Activated B cell treated with CpG ODN at 0.5 μM for 24 hours (primary cell): ENCODE measurements around the gene MORC2. TPM values are rescaled to one million over a fixed set of nuclear protein-coding genes. Genes with fewer than 3 reads are reported as not detected.

Source experiments
- ATAC-seq: fragments of 200-7000 bp; cut with Tn5 transposase; one replicate; pipeline ENCODE4 v1.10.0; 2021; ENCODE audit warnings: low read depth, mild to moderate bottlenecking, moderate library complexity
- CTCF ChIA-PET: fragments of 350-600 bp; sonication (Branson Sonifier 250); formaldehyde crosslinking; loops from one replicate; lab custom pipeline; 2021; ENCODE audit warnings: antibody characterized with exemption; lab: Charles Lee
- POLR2A ChIA-PET: fragments of 350-600 bp; sonication (Branson Sonifier 250); formaldehyde crosslinking; loops from one replicate; lab custom pipeline; 2021; ENCODE audit warnings: antibody characterized with exemption; lab: Charles Lee
- DNase-seq: peaks from one replicate; pipeline ENCODE4 v3.0.0; 2022
- H3K27ac Mint-ChIP-seq: one replicate; pipeline ENCODE4 v1.8.0; 2020; ENCODE audit warnings: mixed read lengths
- H3K27me3 Mint-ChIP-seq: one replicate; pipeline ENCODE4 v1.8.0; 2021; ENCODE audit warnings: mixed read lengths
- H3K36me3 Mint-ChIP-seq: one replicate; pipeline ENCODE4 v1.8.0; 2021; ENCODE audit warnings: low read depth, mixed read lengths
- H3K4me1 Mint-ChIP-seq: one replicate; pipeline ENCODE4 v1.8.0; 2021; ENCODE audit warnings: mixed read lengths
- H3K4me3 Mint-ChIP-seq: one replicate; pipeline ENCODE4 v1.8.0; 2020; ENCODE audit warnings: mild to moderate bottlenecking, mixed read lengths
- H3K9me3 Mint-ChIP-seq: one replicate; pipeline ENCODE4 v1.8.0; 2020; ENCODE audit warnings: mixed read lengths
- intact Hi-C: fragments of 100-400 bp; cut with micrococcal nuclease; formaldehyde crosslinking; loops from one replicate; pipeline ENCODE4 v1.15.1; 2024
- total RNA-seq: library from RNA; stranded (reverse); gene quantifications from 2 replicates; pipeline ENCODE4 v1.2.3, GENCODE V29; 2022
- TF ChIP-seq, protein P1 (sequence below): fragments of 200-600 bp; IDR thresholded peaks from one replicate; pipeline ENCODE4 v1.8.0; 2022; ENCODE audit warnings: antibody characterized with exemption, mild to moderate bottlenecking

MORC2 gene
- total RNA-seq, 1 donor from 2014 or later, result 23.8 TPM

DNA sequence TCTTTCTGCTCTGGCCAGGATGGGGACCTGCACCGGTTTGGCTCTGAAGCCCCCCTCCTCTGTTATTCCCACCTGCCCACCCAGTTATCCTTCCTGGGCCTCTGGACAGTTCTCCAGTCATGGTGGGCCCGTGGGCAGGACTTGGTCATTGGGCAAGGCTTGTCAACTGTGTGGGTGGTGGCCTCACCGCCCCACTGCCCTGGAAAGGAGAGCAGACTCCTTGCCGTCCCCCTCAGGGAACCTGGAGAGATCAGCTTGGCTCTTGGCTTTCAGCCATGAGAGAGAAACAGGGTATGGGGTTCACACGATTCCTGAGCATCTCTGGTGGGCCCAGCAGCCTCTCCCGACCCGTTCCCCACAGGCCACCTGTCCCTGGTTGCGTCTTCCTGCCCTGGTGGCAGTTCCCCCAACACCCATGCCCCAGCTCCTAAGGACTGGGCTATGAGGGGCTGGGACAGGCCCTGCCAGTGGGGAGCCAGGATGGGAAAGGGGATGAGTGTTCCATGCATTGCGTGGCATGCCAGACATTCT, 92.3 kb downstream of the MORC2 start:
- DNase-seq, result no peak
- Mint-ChIP-seq H3K4me3 (no peak overlapping the region), H3K27me3 (no peaks in the 10 kb centered on the region), H3K27ac (no peak overlapping the region), H3K4me1 (no peaks in the 10 kb centered on the region), H3K36me3 (no peaks in the 10 kb centered on the region), H3K9me3 (no peaks in the 10 kb centered on the region)
- POLR2A ChIA-PET, result no interaction called here
- no peak for ATAC-seq
- CTCF ChIA-PET, result no interaction called here
- intact Hi-C loops, result no loop called here
- TF ChIP-seq, protein P1, sequence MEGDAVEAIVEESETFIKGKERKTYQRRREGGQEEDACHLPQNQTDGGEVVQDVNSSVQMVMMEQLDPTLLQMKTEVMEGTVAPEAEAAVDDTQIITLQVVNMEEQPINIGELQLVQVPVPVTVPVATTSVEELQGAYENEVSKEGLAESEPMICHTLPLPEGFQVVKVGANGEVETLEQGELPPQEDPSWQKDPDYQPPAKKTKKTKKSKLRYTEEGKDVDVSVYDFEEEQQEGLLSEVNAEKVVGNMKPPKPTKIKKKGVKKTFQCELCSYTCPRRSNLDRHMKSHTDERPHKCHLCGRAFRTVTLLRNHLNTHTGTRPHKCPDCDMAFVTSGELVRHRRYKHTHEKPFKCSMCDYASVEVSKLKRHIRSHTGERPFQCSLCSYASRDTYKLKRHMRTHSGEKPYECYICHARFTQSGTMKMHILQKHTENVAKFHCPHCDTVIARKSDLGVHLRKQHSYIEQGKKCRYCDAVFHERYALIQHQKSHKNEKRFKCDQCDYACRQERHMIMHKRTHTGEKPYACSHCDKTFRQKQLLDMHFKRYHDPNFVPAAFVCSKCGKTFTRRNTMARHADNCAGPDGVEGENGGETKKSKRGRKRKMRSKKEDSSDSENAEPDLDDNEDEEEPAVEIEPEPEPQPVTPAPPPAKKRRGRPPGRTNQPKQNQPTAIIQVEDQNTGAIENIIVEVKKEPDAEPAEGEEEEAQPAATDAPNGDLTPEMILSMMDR, result no peak

DNA sequence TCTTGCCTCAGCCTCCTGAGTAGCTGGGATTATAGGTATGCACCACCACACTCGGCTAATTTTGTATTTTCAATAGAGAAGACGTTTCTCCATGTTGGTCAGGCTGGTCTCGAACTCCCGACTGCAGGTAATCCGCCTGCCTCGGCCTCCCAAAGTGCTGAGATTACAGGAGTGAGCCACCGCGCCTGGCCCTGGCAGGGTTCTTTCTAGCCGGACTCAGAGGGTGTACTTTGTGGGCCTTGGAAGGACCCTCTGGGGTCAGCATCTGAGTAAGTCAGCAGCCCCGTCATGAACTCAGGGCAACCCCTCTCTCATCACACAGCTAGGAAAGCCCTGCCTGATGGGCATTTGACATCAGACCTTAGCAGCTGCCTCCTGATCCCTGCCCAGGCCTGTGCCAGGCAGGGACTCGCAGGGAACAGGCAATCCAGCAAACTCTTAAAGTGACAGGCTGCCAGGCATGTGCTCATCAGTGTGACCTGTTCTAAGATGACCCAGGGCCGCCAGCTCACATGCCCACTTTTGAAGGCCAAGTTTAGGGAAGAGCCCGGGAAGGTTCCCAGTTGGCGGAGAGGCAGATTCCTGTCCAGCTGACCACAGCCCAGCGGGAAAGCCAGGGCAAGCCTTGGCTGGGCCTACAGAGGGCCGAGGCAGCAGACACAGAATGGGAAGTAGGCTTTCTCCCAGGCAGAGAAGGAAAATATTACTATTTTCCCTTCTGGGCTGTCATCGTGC, 92.9 kb downstream of the MORC2 start:
- DNase-seq, result no peak
- no peak for ATAC-seq
- no peak overlapping the region for H3K4me3 Mint-ChIP-seq
- ChIA-PET CTCF (no interaction called here), POLR2A (no interaction called here)
- H3K27me3 Mint-ChIP-seq, result no peaks in the 10 kb centered on the region
- no peaks in the 10 kb centered on the region for H3K9me3 Mint-ChIP-seq
- no peak overlapping the region for H3K27ac Mint-ChIP-seq
- no peaks in the 10 kb centered on the region for H3K4me1 Mint-ChIP-seq
- TF ChIP-seq, protein P1, result no peak
- no peaks in the 10 kb centered on the region for H3K36me3 Mint-ChIP-seq
- intact Hi-C loops, result no loop called here

Other genes with a start within 250 kb of the MORC2 start
- gene TUG1, start 491 bp upstream of the MORC2 start, total RNA-seq, result 70.4 and 83.0 TPM in 2 replicates
- 2.8 and 3.1 TPM in 2 replicates for gene SMTN, start 112.5 kb upstream of the MORC2 start, total RNA-seq
- gene SELENOM, start 138.8 kb upstream of the MORC2 start, total RNA-seq, result 9.0 and 9.5 TPM in 2 replicates
- gene INPP5J, start 154.2 kb upstream of the MORC2 start, total RNA-seq, result 0.12 and 0.16 TPM in 2 replicates
- gene PLA2G3, start 171.7 kb upstream of the MORC2 start, total RNA-seq, result not detected in 2 replicates
- gene RNF185, start 191.4 kb upstream of the MORC2 start, total RNA-seq, result 19.0 and 20.7 TPM in 2 replicates
- gene LIMK2, start 243.5 kb upstream of the MORC2 start, total RNA-seq, result 15.3 and 17.7 TPM in 2 replicates